ENCODE data around the gene SENP8.

The SENP8 gene

GRCh38 chr15:72077950-72078349 lies 40.3 kb upstream of the SENP8 start:
- no peak for TF ChIP-seq REST (IDR thresholded peaks at IDR 0.05; ENCODE audit: insufficient read depth in 1 of 2, low read depth in 2 of 2, low read length in 2 of 2)
- no peak for TF ChIP-seq FOXP2 (optimal IDR thresholded peaks at IDR 0.05; ENCODE audit: borderline replicate concordance, extremely low read depth, extremely low read length, insufficient read depth)
- no peak for TF ChIP-seq SIN3A (IDR thresholded peaks at IDR 0.05; ENCODE audit: borderline replicate concordance, insufficient read depth, low read length)
- TF ChIP-seq POLR2AphosphoS5 (IDR thresholded peaks at IDR 0.05; ENCODE audit: low read depth, low read length): no peak

- TF ChIP-seq REST (IDR thresholded peaks at IDR 0.05; ENCODE audit: insufficient read depth in 1 of 2, low read depth in 2 of 2, low read length in 2 of 2) (no peak), SIN3A (IDR thresholded peaks at IDR 0.05; ENCODE audit: borderline replicate concordance, insufficient read depth, low read length) (no peak), FOXP2 (optimal IDR thresholded peaks at IDR 0.05; ENCODE audit: borderline replicate concordance, extremely low read depth, extremely low read length, insufficient read depth) (no peak), POLR2AphosphoS5 (IDR thresholded peaks at IDR 0.05; ENCODE audit: low read depth, low read length) (no peak), TAF1 (IDR thresholded peaks at IDR 0.05; ENCODE audit: borderline replicate concordance, insufficient read depth, low read length) (no peak)
Observed at GRCh38 chr15:72078887-72079286, 39.3 kb upstream of the SENP8 start.

- no peak for TF ChIP-seq POLR2AphosphoS5 (IDR thresholded peaks at IDR 0.05; ENCODE audit: low read depth, low read length)
- no peak for TF ChIP-seq SIN3A (IDR thresholded peaks at IDR 0.05; ENCODE audit: borderline replicate concordance, insufficient read depth, low read length)
- no peak for TF ChIP-seq TAF1 (IDR thresholded peaks at IDR 0.05; ENCODE audit: borderline replicate concordance, insufficient read depth, low read length)
- TF ChIP-seq REST (IDR thresholded peaks at IDR 0.05; ENCODE audit: insufficient read depth in 1 of 2, low read depth in 2 of 2, low read length in 2 of 2): no peak
- no peak for TF ChIP-seq FOXP2 (optimal IDR thresholded peaks at IDR 0.05; ENCODE audit: borderline replicate concordance, extremely low read depth, extremely low read length, insufficient read depth)
Observed at GRCh38 chr15:72082176-72082575, 36.0 kb upstream of the SENP8 start.

DNA sequence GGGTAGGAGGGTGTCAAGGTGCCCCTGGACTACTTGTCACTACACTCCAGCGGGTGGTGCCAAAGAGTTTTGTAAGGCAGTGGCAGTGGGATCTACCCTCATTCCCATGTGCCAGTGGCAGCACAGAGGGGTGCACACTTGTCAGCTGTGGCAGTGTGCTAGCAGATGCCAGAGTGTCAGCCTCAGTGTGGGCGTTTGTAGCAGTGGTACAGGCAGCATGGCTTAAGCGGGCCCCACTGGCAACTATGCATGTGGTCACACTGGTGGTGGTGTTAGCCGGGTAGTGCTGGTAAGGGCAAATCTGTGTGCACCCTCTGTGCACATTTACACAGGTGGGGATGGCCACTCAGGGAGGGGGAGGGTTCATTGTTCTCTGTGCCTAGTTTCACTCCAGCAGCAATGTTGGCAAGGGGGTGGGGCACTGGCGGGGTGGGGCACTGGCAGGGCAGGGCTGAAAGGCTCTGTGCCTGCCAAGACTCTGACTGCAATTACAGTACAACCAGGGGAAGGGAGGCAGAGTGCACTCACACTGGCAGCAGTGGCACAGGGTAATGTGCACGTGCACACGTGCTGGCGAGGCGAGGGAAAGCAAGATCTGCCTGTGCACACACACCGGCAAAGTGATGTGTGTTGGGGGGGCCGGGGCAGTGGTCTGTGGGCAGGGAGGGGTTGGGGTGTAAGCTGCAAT lies 32.0 kb upstream of the SENP8 start:
- no peak for TF ChIP-seq TAF1 (IDR thresholded peaks at IDR 0.05; ENCODE audit: borderline replicate concordance, insufficient read depth, low read length)
- no peak for TF ChIP-seq POLR2AphosphoS5 (IDR thresholded peaks at IDR 0.05; ENCODE audit: low read depth, low read length)
- TF ChIP-seq REST (IDR thresholded peaks at IDR 0.05; ENCODE audit: insufficient read depth in 1 of 2, low read depth in 2 of 2, low read length in 2 of 2): no peak
- TF ChIP-seq FOXP2 (optimal IDR thresholded peaks at IDR 0.05; ENCODE audit: borderline replicate concordance, extremely low read depth, extremely low read length, insufficient read depth): no peak
- no peak for TF ChIP-seq SIN3A (IDR thresholded peaks at IDR 0.05; ENCODE audit: borderline replicate concordance, insufficient read depth, low read length)

Measured in PFSK-1 (cell line).